ENCODE results near the gene TMEM163.
A peak's percentile ranks its signal among the peaks of the same experiment; 100 is the strongest.
"Not testable (repeated sequence)": the region's sequence is repeated elsewhere in the genome, so short reads cannot be mapped to it uniquely, and the experiment has no call there.

Gene TMEM163

DNA sequence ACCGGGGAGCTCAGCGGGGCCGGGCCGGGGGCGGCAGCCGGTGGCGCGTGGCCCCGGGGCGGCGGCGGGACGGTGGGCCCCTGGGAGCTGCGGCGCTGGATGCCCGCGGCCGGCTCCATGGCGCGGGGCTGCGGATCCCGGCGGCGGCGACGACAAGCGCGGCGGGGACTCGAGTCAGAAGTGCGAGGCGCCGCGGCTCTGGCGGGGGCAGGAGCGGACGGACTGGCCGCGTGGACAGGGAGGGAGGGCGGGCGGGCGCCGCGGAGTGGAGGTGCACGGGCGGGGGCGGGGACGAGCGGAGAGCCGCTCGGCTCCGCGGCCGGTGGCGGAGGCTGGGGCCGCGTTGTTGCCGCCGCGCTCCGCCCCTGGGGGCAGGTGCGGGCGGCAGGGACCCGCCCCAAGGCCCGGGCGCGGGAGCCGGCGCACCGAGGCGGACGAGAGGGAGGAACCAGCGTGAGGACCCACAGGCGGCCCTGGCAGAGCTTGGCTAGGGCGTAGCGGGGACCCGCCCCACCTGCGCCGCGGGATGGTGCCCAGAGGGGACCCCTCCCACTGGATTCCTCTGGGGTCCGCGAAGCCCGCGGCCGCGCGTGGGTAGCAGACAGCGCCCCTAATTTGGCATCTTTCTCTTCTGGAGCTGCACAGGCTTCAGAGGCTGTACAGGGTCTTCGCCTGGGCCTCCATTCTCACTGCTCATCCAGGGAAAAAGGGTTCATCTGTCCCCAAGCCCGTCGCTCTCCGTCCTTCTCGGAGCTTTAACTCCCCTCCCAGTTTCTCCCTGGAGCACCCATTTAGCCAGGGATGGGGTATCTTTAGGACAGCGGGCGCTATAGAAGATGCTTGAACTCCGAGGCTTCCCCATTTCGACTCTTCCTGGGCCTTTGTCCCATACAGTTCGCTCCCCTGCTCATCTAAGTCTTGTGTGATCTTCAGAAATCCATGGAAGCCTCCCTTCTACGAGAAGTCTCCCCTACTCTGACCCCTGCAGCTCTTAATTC, at the start of gene TMEM163:
TMEM163 (minus strand) TSS at position 184 of the 998 bp plus-strand sequence.
- DNase-seq, result peak; percentile 12

GRCh38 chr2:134766583-134766982, 47.8 kb upstream of the TMEM163 start:
- DNase-seq, result no peak

- no peak for DNase-seq
These were observed 47.2 kb upstream of the TMEM163 start for GRCh38 chr2:134765987-134766386.

GRCh38 chr2:134764164-134764563, 45.4 kb upstream of the TMEM163 start:
- no peak for DNase-seq

GRCh38 chr2:134763164-134763710, 44.4 kb upstream of the TMEM163 start:
- DNase-seq, result no peak

GRCh38 chr2:134762508-134762907, 43.7 kb upstream of the TMEM163 start:
- no peak for DNase-seq

DNA sequence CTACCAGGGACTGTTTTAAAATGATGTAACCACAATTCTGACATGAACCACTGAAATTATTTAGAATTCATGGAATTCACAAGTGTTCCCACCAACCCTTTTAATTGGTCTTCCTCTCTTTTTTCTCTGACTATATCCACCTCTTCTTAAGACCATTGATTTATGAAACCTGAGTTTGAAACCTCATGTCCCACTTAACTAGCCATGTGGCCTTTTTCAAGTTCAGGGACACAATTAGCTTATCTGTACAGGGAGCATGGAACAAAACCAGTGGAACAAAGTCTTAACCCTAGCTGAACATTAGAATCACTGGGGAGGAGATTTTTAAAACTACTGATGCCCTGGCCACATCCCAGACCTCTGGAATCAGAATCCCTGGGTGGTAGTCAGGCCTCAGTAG, 41.6 kb upstream of the TMEM163 start:
- no peak for DNase-seq

GRCh38 chr2:134758633-134759032, 39.8 kb upstream of the TMEM163 start:
- DNase-seq, result no peak

DNA sequence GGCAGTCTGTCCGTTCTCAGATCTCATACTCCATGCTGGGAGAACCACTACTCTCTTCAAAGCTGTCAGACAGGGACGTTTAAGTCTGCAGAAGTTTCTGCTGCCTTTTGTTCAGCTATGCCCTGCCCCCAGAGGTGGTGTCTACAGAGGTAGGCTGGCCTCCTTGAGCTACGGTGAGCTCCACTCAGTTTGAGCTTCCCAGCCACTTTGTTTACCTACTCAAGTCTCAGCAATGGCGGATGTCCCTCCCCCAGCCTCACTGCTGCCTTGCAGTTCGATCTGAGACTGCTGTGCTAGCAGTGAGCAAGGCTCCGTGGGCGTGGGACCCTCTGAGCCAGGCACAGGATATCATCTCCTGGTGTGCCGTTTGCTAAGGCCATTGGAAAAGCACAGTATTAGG, 33.2 kb upstream of the TMEM163 start:
- not testable (repeated sequence) for DNase-seq

DNA sequence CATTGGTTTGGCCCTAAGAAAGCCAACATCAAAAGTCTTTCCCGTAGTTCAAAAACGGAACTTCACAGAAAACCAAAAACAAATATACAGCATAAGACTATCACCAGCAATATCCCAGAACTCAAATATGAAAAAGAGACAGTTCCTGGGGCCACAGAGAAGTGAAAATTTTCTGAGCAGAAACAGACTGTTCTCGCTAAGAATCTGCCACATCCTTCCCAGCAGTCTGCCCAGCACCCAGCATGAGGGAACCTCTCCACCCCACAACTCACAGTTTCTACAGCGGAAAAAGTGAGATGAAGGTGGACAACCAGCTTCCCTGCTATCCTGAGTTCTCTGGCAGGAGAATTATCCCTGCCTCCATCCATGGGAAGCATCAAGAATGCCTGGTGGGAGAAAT, 26.7 kb upstream of the TMEM163 start:
- DNase-seq, result no peak

DNA sequence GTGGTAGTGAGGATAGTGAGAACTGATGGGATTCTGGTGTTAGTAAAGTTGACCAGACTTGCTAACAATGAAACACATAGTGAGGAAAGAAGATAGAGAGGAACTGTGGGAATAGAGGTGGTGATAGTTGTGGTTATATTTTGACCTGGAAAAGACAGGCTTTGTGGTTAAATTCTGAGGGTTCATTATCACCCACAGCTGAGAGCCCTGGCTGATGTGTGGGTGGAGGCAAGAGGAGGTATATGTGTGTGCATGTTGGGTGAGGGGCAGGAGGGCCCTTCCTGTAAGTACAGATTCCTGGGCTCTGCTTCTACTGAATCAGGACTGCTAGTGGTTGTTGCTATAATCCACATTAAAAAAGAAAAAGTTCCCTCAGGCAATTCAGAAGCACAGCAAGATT, 26.2 kb upstream of the TMEM163 start:
- DNase-seq, result no peak

DNA sequence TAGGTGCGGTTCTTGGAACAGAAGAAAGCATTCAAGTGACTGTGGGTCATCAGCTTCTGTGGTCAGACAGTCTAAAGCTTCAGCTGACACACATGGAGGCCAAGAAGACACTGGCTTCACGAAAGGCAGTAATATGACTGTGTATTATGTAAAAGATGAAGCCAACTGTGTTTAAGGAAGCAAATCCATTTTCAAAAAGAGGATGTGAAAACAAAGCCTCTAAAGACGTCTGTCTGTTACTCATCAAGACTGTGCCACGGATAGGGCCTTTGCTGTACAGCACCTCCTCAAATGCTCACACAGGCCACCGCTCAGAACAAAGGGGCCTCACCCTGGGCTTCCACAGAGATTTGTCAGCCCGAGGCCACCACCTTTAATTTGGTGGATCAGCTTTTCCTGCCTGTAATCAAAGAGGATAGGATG, 21.1 kb upstream of the TMEM163 start:
- DNase-seq, result no peak

DNA sequence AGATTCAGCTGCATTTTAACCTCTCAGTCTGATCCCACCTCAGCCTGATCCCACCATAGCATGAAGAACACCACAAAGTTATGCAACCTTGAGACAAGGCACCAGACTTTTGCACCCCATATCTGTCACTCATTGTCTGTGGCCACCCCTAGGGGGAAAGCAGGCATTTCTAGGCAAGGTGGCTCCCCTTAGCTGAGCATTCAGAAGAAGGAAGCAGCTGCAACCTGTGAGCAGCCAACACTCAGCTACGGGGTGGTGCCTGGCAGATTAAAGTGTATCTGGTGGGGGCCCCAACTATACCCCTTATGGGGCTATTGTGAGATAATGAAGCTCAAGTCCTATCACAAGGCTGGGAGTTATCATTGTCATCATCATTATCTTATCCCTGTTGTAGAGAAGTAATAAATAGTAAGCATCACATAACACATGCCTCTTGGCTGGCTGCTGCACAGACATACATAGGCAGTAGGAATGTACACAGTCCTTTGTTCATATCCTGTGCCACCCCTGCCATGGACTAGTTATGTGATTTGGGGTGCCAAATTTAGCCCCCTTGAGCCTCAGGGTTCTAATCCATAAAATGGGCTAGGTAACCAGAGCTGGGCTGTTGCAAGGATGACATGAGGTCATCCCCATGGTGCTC, 20.6 kb upstream of the TMEM163 start:
- DNase-seq, result no peak

DNA sequence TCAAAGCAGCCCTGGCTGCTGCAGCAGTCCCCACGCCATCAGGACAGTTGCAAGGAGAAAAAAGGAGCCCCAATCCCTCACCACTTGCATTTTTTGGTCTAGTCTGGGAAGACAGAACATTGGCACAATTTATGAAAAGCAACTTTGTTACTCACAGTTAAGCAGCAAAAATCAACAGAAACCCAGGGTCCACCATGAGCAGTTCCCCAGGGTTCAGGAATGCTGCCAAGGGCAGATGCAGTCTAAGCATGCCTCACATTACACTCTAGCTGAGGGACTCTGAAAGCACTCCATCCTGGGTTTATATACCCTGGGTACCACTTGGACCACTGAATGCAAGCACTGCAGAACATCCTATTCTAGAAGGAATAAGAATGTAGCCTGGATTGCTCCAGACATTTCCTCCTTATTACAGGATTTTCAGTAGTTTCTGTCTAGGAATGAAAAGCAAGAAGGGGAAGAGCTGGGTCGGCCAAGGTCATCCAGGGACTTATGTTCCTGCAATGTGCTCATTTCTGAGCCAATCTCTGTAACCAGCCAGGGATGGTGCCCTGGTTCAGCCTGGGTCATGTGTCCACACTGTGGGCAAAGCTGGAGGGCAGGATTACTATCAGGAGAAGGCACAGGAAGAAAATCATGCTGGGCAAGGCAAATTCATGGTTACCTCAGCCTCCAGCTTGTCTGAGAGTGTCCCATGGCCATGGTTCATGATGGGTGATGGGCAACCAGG, 19.5 kb upstream of the TMEM163 start:
- no peak for DNase-seq

DNA sequence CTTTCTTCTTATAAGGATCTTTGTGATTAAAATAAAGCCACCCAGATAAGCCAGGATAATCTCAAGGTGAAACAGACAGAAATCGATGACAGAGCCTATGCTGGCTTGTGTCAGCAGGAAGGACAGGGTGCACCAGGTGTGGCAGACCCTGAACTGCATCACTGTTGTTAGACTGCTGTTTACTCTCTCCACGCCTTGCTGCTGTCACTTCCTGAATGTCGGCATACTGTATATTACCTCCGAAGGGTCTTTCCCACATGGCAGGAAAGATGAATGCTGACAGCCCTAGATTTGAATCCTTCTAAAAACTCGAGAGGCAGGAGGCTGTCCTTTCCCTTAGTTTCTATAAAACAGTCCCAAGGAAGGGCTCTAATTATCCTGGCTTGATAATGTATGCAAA, 18.9 kb upstream of the TMEM163 start:
- no peak for DNase-seq

DNA sequence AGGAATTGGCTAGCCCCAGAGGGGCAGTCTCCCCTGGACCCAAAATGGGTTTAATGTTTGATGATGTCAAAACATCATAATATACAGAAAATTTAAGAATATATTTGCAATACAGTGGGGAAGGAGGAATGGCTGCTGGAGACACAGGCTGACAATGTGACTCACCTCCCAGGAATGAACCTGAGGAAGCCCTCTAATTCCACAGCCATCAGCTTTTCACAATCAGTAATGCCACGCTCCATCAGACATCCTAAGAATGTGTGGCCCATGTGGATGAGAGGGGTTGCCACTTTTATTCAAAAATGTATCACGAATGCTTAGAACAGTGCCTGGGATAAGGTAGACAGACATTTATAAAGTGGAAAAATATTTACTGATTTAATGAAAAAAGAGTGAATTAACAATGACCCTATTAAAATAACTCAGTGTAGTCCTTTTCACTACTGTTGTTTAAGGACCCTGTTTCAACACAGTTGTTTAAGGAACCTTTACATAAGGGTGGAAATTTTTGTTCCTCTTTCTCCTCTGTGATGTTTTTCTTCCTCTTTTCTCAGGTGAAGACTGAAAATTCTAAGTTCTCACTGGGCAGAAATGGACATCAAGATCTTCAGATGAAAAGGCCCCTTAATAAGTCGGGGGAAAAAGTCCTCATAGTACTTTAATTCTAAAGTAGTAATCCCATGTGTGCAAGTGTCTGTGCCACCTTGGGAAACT, 17.5 kb upstream of the TMEM163 start:
- DNase-seq, result no peak

- no peak for DNase-seq
These were observed 9.4 kb upstream of the TMEM163 start for GRCh38 chr2:134728163-134728562.

GRCh38 chr2:134727385-134727784, 8.6 kb upstream of the TMEM163 start:
- no peak for DNase-seq

GRCh38 chr2:134726645-134727044, 7.8 kb upstream of the TMEM163 start:
- DNase-seq, result no peak

DNA sequence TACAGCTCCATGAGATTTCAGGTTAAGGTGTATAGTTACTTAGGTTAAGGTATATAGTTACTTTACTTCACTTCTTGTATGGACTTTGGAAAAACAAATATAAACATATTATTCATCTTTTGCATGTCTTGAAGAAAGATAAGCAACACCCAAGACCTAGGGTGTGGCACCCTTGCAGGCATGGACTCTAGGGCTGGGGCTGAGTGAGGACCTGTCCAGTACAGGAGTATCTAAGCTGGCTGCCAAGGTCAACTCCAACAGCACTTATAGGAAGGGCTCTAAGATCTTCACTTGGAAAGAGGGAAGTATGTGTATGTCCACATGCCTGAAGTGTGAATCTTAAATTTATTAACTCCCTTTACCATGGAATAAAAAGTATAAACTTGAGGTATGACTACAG, 7.1 kb upstream of the TMEM163 start:
- no peak for DNase-seq

DNA sequence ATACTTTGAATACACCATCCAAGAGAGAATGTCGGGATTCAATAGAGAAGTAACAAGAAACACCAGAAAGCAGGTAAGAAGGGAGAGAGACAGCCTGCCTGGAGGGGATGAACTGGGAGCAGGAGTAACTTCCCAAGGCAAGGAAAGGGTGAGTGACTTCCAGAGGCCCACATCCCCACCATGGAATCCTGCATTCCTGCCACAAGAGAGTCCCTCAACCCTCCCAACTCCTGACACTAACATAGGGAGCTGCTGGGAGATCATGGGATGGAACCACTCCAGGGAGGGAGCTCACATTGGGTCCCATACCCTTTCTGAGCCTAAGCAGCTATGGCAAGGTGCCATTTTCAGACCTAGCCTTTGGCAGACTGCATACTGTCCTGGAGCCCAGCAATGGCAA, 5.5 kb upstream of the TMEM163 start:
- no peak for DNase-seq

- not testable (repeated sequence) for DNase-seq
These were observed 4.9 kb upstream of the TMEM163 start for GRCh38 chr2:134723742-134724141.
